Activated naive CD8-positive, alpha-beta T cell treated with anti-CD3 and anti-CD28 coated beads, Interleukin-2, amount 10 ng/mL, durations not matched to agents 7 days and 5 days (primary cell): ENCODE data around the gene SLC2A2. TPM values are rescaled to one million over a fixed set of nuclear protein-coding genes. Genes with fewer than 3 reads are reported as not detected.

Source experiments
- ATAC-seq: fragments of 150-1000 bp; cut with Tn5 transposase; one replicate; pipeline ENCODE4 v1.10.0; 2021; ENCODE audit warnings: low read depth, moderate library complexity
- POLR2A ChIA-PET: fragments of 350-600 bp; sonication (Branson Sonifier 250); formaldehyde crosslinking; loops from one replicate; lab custom pipeline; 2021; ENCODE audit warnings: antibody characterized with exemption; lab: Charles Lee
- DNase-seq: peaks from one replicate; pipeline ENCODE4 v3.0.0; 2021
- H3K27ac Mint-ChIP-seq: one replicate; pipeline ENCODE4 v1.8.0; 2022; ENCODE audit warnings: mild to moderate bottlenecking, mixed read lengths
- H3K27me3 Mint-ChIP-seq: one replicate; pipeline ENCODE4 v1.8.0; 2022; ENCODE audit warnings: mild to moderate bottlenecking, moderate library complexity, mixed read lengths
- H3K36me3 Mint-ChIP-seq: one replicate; pipeline ENCODE4 v1.8.0; 2021; ENCODE audit warnings: mild to moderate bottlenecking, mixed read lengths
- H3K4me1 Mint-ChIP-seq: one replicate; pipeline ENCODE4 v1.8.0; 2021; ENCODE audit warnings: mixed read lengths
- H3K4me3 Mint-ChIP-seq: one replicate; pipeline ENCODE4 v1.8.0; 2022; ENCODE audit warnings: mild to moderate bottlenecking, moderate library complexity, mixed read lengths
- H3K9me3 Mint-ChIP-seq: one replicate; pipeline ENCODE4 v1.8.0; 2021; ENCODE audit warnings: mixed read lengths
- total RNA-seq, 2 experiments: library from RNA; stranded (reverse); gene quantifications; one replicate each; pipeline ENCODE4 v1.2.3, GENCODE V29; 2021

SLC2A2 gene
- total RNA-seq, 2 experiments from 2014 or later = not detected

GRCh38 chr3:170961616-170962400 is 64.7 kb downstream of the SLC2A2 start:
- DNase-seq (no peak), ATAC-seq (no peak)
- Mint-ChIP-seq H3K9me3 (no peaks in the 10 kb centered on the region), H3K27ac (no peak overlapping the region), H3K36me3 (no peaks in the 10 kb centered on the region), H3K4me3 (no peak overlapping the region), H3K4me1 (no peaks in the 10 kb centered on the region), H3K27me3 (peaks cover 20% of the 10 kb centered on the region)
- POLR2A ChIA-PET = no interaction called here

- ATAC-seq (no peak), DNase-seq (no peak)
- H3K4me1 Mint-ChIP-seq = no peaks in the 10 kb centered on the region
- peaks cover 37% of the 10 kb centered on the region for H3K27me3 Mint-ChIP-seq
- POLR2A ChIA-PET = no interaction called here
- H3K9me3 Mint-ChIP-seq = no peaks in the 10 kb centered on the region
- no peak overlapping the region for H3K4me3 Mint-ChIP-seq
- H3K36me3 Mint-ChIP-seq = no peaks in the 10 kb centered on the region
- H3K27ac Mint-ChIP-seq = no peak overlapping the region
Observed at GRCh38 chr3:170959457-170959856, 67.1 kb downstream of the SLC2A2 start.

- H3K9me3 Mint-ChIP-seq = no peaks in the 10 kb centered on the region
Observed at GRCh38 chr3:170956647-170957046, 69.9 kb downstream of the SLC2A2 start.

GRCh38 chr3:170953736-170954135 is 72.8 kb downstream of the SLC2A2 start:
- H3K27ac Mint-ChIP-seq = no peak overlapping the region
- DNase-seq (no peak), ATAC-seq (no peak)
- no peaks in the 10 kb centered on the region for H3K36me3 Mint-ChIP-seq
- H3K9me3 Mint-ChIP-seq = no peaks in the 10 kb centered on the region
- H3K4me3 Mint-ChIP-seq = no peak overlapping the region
- POLR2A ChIA-PET = no interaction called here
- peaks cover 27% of the 10 kb centered on the region for H3K27me3 Mint-ChIP-seq
- no peaks in the 10 kb centered on the region for H3K4me1 Mint-ChIP-seq

More at GRCh38 chr3:170956647-170957046, 69.9 kb downstream of the SLC2A2 start:
- Mint-ChIP-seq H3K27ac (no peak overlapping the region), H3K4me1 (no peaks in the 10 kb centered on the region), H3K4me3 (no peak overlapping the region), H3K36me3 (no peaks in the 10 kb centered on the region), H3K27me3 (peaks cover 37% of the 10 kb centered on the region)
- DNase-seq (no peak), ATAC-seq (no peak)
- POLR2A ChIA-PET = no interaction called here

GRCh38 chr3:170953229-170953628 is 73.3 kb downstream of the SLC2A2 start:
- Mint-ChIP-seq H3K4me3 (no peak overlapping the region), H3K36me3 (no peaks in the 10 kb centered on the region), H3K27me3 (peaks cover 24% of the 10 kb centered on the region), H3K4me1 (no peaks in the 10 kb centered on the region), H3K9me3 (no peaks in the 10 kb centered on the region), H3K27ac (no peak overlapping the region)
- DNase-seq = no peak
- POLR2A ChIA-PET = no interaction called here
- no peak for ATAC-seq

GRCh38 chr3:170949211-170949610 is 77.3 kb downstream of the SLC2A2 start:
- Mint-ChIP-seq H3K4me3 (no peak overlapping the region), H3K4me1 (no peaks in the 10 kb centered on the region), H3K9me3 (no peaks in the 10 kb centered on the region), H3K36me3 (no peaks in the 10 kb centered on the region), H3K27ac (no peak overlapping the region), H3K27me3 (peaks cover 5% of the 10 kb centered on the region)
- POLR2A ChIA-PET = no interaction called here
- DNase-seq = no peak
- no peak for ATAC-seq

GRCh38 chr3:170947018-170947769 is 79.3 kb downstream of the SLC2A2 start:
- no peaks in the 10 kb centered on the region for H3K9me3 Mint-ChIP-seq
- no peak for ATAC-seq
- H3K36me3 Mint-ChIP-seq = no peaks in the 10 kb centered on the region
- peaks cover 7% of the 10 kb centered on the region for H3K27me3 Mint-ChIP-seq
- POLR2A ChIA-PET = no interaction called here
- no peak overlapping the region for H3K27ac Mint-ChIP-seq
- H3K4me1 Mint-ChIP-seq = no peaks in the 10 kb centered on the region
- no peak for DNase-seq
- no peak overlapping the region for H3K4me3 Mint-ChIP-seq

Other genes with a start within 250 kb of the SLC2A2 start
- gene RPL22L1, start 156.5 kb downstream of the SLC2A2 start, total RNA-seq = 10 to 100 TPM; 50.6 to 54.5 TPM
- 10 to 100 TPM; 11.4 to 11.5 TPM for gene EIF5A2, start 118.1 kb downstream of the SLC2A2 start, total RNA-seq